ENCODE results near the gene S1PR2. TPM values are rescaled to one million over a fixed set of nuclear protein-coding genes. Genes with fewer than 3 reads are reported as not detected.

The S1PR2 gene
- total RNA-seq, 4 donors from 2014 or later = 7.7 to 10.1 (median 9.1) TPM

GRCh38 chr19:10259162-10259905, 28.2 kb upstream of the S1PR2 start:
- TF ChIP-seq, protein P1, sequence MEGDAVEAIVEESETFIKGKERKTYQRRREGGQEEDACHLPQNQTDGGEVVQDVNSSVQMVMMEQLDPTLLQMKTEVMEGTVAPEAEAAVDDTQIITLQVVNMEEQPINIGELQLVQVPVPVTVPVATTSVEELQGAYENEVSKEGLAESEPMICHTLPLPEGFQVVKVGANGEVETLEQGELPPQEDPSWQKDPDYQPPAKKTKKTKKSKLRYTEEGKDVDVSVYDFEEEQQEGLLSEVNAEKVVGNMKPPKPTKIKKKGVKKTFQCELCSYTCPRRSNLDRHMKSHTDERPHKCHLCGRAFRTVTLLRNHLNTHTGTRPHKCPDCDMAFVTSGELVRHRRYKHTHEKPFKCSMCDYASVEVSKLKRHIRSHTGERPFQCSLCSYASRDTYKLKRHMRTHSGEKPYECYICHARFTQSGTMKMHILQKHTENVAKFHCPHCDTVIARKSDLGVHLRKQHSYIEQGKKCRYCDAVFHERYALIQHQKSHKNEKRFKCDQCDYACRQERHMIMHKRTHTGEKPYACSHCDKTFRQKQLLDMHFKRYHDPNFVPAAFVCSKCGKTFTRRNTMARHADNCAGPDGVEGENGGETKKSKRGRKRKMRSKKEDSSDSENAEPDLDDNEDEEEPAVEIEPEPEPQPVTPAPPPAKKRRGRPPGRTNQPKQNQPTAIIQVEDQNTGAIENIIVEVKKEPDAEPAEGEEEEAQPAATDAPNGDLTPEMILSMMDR (IDR thresholded peaks at IDR 0.05; ENCODE audit: low read depth) = no peak

DNA sequence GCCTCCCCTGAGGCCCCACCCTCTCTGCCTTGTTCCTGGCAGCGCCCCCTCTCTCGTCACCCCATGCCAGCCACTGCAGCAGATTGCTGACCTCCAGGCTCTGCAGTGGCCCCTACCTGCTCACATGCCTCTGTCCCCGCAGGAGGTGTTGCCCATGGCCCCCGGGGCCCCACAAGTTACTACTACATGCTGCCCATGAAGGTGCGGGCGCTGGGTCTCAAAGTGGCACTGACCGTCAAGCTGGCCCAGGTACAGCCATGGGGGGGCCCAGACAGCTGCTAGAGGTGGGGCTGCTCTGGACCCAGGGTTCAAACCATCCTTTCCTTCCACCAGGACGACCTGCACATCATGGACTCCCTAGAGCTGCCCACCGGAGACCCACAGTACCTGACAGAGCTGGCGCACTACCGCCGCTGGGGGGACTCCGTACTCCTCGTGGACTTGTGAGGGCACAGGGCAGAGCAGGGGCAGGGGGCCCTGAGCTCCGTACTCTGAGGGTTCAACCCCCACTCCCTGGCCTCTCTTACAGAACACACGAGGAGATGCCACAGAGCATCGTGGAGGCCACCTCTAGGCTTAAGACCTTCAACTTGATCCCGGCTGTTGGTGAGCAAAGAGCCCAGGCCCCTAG, 27.1 kb upstream of the S1PR2 start:
- TF ChIP-seq, protein P1 (IDR thresholded peaks at IDR 0.05; ENCODE audit: low read depth) = no peak

DNA sequence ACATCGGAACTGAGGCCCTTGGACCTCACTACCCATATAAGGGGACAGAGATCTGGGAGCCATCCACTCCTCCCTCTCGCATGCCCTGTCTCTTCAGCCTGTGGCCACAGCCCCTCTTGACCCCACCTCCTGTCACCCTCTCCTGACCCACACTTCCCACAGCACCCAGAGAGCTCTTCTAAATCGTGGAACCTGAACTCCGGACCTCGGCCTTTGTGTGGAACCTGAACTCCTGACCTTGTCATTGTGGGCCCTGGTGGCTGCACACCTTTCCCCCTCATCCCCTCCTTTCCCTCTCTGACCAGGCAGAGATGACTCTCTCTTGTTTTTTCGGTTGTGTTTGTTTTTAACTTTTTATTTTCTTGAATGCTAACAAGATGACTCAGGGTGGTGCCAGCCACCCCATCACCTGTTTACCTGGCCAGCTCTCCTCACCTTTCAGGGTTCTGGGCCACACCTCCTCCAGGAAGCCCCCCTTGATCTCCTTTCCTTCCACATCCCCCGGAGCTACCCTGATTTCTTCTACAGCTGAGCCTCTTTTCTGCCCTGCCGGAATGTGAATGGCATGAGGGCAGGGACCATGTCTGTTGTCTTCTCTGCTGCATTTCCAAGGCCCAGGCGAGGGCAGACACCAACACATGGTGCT, 26.0 kb upstream of the S1PR2 start:
- TF ChIP-seq, protein P1 (IDR thresholded peaks at IDR 0.05; ENCODE audit: low read depth) = no peak

- TF ChIP-seq, protein P1 (IDR thresholded peaks at IDR 0.05; ENCODE audit: low read depth) = no peak
Observed at GRCh38 chr19:10256551-10256950, 25.4 kb upstream of the S1PR2 start.

DNA sequence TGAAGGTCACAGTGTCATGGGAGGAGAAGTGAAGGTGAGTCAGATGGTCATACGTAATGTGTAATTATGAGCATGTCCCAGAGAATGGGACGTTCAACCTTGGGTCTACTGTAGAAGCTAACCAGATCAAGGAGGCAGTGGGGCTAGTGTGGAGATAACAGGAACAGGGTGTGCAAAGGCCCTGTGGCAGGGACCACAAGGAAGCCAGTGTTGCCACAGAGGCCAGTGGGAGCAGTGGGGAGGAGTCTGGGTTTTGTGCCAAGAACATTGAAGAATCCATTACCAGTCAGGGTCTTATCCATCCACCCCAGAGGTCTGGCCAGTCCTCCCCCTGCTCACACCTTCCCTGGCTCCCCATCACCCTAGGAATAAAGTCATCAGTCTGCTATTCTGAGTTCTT, 24.2 kb upstream of the S1PR2 start:
- TF ChIP-seq, protein P1 (IDR thresholded peaks at IDR 0.05; ENCODE audit: low read depth) = no peak

- TF ChIP-seq, protein P1 (IDR thresholded peaks at IDR 0.05; ENCODE audit: low read depth) = no peak
Observed at GRCh38 chr19:10254244-10254643, 23.1 kb upstream of the S1PR2 start.

DNA sequence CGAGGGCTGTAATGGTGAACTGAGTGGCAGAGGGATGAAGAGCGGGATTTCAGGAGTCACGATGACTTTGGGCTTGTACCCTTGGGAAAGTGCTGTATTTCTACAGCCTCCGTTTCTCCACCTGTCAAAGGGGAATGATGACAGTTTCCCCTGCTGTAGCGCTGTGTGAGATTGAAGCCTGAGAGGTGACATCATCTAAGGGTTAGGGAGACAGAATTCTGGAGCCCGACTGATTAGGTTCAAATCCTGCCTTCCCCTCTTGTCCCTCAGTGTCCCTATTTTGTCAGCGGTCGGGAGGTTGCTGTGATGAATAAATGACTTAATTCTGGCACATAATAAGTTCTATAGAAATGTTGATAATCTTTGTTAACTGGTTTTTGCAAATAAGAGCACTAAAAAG, 21.6 kb upstream of the S1PR2 start:
- TF ChIP-seq, protein P1 (IDR thresholded peaks at IDR 0.05; ENCODE audit: low read depth) = no peak
